Amniotic stem cell (primary cell): ENCODE results near the gene SYT13.
"Not testable (repeated sequence)": the region's sequence is repeated elsewhere in the genome, so short reads cannot be mapped to it uniquely, and the experiment has no call there.

Experiments
- DNase-seq: peaks from one replicate; lab custom pipeline; 2025; lab: John Stamatoyannopoulos, UW

The SYT13 gene

GRCh38 chr11:45274206-45274605 lies 11.9 kb downstream of the SYT13 start:
- DNase-seq, result no peak

GRCh38 chr11:45273509-45273908 lies 12.6 kb downstream of the SYT13 start:
- no peak for DNase-seq

GRCh38 chr11:45272701-45273100 lies 13.4 kb downstream of the SYT13 start:
- DNase-seq, result no peak

GRCh38 chr11:45270946-45271716 lies 15.0 kb downstream of the SYT13 start:
- no peak for DNase-seq

GRCh38 chr11:45269678-45270077 lies 16.5 kb downstream of the SYT13 start:
- no peak for DNase-seq

GRCh38 chr11:45267652-45268299 lies 18.4 kb downstream of the SYT13 start:
- DNase-seq, result no peak

GRCh38 chr11:45267052-45267451 lies 19.1 kb downstream of the SYT13 start:
- no peak for DNase-seq

GRCh38 chr11:45266676-45267020 lies 19.5 kb downstream of the SYT13 start:
- DNase-seq, result no peak

- no peak for DNase-seq
These were observed 20.0 kb downstream of the SYT13 start for GRCh38 chr11:45265969-45266675.

DNA sequence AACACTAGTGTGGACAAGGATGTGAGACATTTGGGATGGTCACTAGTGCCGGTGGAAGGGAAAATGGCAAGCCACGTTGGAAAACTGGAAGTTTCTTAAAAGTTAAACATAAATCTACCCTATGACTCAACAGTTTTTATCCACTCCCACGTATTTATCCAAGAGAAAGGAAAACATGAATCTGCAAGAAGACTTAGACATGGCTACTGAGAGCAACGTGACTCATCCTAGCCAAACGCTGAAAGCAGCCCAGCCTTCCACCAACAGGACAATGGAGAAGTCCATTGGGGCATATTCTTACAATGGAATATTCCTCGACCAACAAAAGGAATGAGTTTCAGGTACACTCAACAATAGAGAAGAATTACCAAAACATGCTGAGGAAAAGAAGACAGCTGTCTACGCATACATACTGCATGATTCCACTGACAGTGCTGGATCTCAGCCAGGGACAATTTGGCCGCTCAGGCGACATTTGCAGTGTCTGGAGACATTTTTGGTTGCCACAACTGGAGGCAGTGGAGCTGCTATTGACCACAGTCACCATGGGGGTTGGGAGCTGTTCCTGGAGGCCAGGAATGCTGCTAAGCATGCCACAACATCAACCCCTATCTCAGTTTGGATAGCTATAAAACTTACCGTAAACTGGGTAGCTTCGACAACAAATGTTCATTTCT lies 21.2 kb downstream of the SYT13 start:
- peak; percentile 55 for DNase-seq

DNA sequence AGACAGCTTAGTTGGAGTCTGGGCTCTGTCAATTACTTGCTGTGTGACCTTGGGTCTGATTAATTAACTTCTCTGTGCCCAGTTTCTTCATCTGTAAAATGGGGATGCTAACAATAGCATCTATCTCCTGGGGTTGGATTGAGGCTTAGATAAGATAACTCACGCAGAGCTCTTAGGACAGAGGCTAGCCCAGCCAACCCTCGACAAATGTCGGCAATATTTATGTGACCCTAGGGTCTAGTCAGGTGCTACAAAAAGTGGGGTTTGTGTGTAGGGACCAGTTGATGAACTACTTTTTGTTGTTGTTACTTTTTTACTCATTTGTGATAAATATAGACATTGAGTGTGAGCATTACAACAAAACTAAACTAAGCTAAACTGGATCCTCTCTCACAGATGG lies 22.4 kb downstream of the SYT13 start:
- no peak for DNase-seq

DNA sequence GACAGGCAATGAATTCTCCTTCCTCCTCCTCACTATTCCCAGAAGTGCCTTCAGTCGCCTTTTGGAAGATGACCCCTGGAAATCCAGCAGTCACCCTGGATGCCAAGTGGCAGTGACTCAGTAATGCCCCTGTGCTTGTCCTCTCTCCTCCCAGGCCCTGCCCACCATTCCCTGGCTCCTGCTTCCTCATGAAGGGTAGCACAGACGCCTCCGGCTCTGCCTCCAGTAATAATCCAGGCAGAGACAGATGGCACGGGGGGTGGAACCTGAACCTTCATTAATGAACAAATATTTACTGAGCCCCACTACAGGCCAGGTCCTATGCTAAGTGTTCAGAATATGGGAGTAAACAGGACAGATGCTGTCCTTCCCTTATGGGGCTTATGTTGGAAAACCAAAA lies 23.2 kb downstream of the SYT13 start:
- no peak for DNase-seq

DNA sequence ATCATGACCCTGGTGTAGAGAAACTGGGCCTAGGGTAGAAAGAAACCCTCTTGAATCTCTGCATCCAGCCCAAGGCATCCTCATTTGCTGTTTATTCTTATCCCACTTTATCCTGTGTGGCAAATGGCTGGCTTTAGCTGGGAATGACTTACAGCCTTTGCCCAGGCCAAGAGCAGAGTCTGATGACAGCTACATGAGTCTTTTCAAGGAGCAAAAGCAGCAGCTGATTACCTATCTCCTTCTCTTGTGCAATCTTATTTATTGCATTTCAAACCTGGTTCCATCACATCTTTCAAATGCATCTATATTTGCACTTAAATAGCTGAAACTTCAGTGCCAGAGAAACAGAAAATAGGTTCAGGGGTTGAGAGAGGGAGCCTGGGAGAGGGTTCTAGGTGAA lies 26.1 kb downstream of the SYT13 start:
- no peak for DNase-seq

- no peak for DNase-seq
These were observed 26.5 kb downstream of the SYT13 start for GRCh38 chr11:45259592-45259991.

- DNase-seq, result no peak
These were observed 27.1 kb downstream of the SYT13 start for GRCh38 chr11:45258982-45259530.

GRCh38 chr11:45254070-45254469 lies 32.1 kb downstream of the SYT13 start:
- DNase-seq, result no peak

GRCh38 chr11:45253640-45254039 lies 32.5 kb downstream of the SYT13 start:
- no peak for DNase-seq

DNA sequence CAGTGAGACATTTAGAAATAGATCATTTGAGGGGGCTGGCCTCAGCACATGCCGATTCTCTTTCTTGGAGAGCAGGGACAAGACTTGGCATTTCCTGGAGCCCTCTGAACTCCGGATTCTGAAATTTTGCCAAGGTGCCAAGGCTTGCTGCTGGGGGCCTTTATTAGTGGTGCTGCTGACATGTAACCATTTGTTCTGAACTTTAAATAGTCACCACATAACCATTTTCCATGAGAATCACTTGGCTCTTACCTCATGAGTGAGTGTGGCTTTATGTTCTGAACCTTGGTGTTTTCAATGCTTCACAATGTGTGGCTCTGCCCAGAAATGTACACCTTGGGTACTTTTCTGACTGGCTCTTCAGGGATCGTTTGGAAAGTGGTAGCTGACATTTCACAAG lies 33.3 kb downstream of the SYT13 start:
- no peak for DNase-seq

DNA sequence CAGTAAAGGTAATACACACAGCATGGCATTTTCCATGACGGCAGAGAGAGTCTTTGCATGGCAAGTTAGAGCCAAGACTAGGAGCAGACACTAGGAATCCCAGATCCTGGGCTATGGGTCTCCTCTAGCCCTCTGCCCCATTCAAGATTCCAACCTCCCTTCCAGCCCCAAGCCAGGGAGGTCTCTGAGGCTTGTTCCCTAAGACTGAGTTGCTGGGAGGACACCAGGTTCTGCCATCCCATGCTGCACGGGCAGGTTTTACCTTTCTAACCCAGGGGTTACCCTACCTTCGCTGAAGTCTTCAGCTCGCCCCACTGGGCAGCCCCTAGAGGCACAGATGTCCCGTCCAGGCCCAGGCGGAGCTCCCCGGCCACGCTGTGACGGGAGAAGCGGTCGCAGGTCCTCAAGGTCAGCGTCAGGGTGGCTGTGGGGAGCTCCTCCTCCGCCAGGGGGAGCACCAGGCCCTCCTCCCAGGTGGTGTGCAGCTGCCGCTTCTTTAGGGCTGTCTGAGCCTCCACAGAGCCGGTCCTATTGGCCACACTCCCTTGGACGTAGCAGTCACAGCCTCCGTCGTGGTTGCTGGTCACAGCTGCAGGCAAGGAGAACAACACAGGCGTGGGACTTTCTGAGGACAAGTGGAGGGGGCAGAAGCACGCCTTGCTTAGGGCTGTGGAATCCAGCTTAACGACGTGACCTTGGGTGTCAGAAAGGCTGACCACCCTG lies 33.8 kb downstream of the SYT13 start:
- DNase-seq, result no peak

DNA sequence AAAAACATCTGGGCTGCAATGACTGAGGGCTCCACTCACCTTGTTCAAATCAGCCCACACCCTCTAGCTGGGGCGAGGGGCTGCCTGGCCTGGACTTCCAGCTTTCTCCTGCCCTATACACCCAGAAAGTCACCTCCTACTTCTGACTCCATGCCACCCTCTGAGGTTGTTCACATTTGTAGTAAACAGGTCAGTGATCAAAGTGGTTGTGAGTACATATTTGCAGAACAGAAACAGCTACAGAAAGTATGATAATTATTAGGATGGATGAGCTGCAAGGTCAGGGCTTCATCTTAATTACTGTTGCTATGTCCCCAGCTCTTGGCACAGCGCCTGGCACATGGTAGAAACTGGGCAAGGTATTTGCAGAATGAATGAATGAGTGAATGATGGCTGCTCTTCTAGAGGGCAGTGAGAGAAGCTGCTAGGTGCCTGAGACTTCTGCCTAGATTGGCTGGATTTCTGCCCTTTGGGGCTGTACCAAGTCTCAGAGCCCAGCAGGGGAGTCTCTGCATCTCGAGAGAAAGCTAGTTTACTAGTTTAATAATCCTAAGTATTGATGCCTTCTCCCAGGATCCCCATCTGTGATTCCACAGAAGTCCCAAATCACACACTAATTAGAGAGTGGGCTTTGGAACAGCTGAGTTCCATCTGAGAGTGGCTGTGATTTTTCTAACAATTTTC lies 36.0 kb downstream of the SYT13 start:
- DNase-seq, result no peak

GRCh38 chr11:45249372-45249771 lies 36.8 kb downstream of the SYT13 start:
- DNase-seq, result not testable (repeated sequence)
